Endothelial cell of umbilical vein (primary cell): ENCODE measurements around the gene IL22RA2. TPM values are rescaled to one million over a fixed set of nuclear protein-coding genes. Genes with fewer than 3 reads are reported as not detected.

ENCODE experiments used
- BruUV-seq: library from RNA; stranded (reverse); fragments of 400-500 nt; replicated peaks from 2 replicates; lab custom pipeline; 2021; lab: Mats Ljungman, UMichigan
- CTCF ChIA-PET: fragments of 300-600, 350-600 bp; sonication (Branson Sonifier 250); formaldehyde crosslinking; loops from one replicate; lab custom pipeline; 2021; ENCODE audit warnings: antibody characterized with exemption, inconsistent platforms; lab: Charles Lee
- POLR2A ChIA-PET: fragments of 300-600, 350-600 bp; sonication (Branson Sonifier 250); formaldehyde crosslinking; loops from one replicate; lab custom pipeline; 2021; ENCODE audit warnings: antibody characterized with exemption, inconsistent platforms; lab: Charles Lee
- DNase-seq: peaks from one replicate; pipeline ENCODE4 v3.0.0-alpha.2; 2011; ENCODE audit warnings: low read depth, low spot score
- FAIRE-seq: peaks from 2 replicates; lab custom pipeline; 2011; peaks lifted over from hg19 to GRCh38; lab: Jason Lieb, UNC
- H2AFZ ChIP-seq: 2 replicates; pipeline ENCODE4 v1.6.0; 2012; ENCODE audit warnings: low read depth, low read length, control low read depth, inconsistent platforms
- H3K27ac ChIP-seq: 2 replicates; pipeline ENCODE4 v1.5.1; 2011; ENCODE audit warnings: low read depth, mild to moderate bottlenecking, control low read depth, low read length, moderate library complexity; ENCODE audit not compliant: insufficient read depth
- H3K27me3 ChIP-seq, 2 experiments: 2 replicates each; pipeline versions ENCODE4 v1.6.0 to v1.6.1; 2011; ENCODE audit warnings: low read length in 2 of 2, mixed read lengths in 1 of 2; ENCODE audit not compliant: control insufficient read depth in 2 of 2, insufficient read depth in 2 of 2
- H3K36me3 ChIP-seq, 2 experiments: 2 replicates in 1 of 2; 3 replicates in 1 of 2; pipeline ENCODE4 v1.5.1; 2011; ENCODE audit warnings: low read length in 2 of 2, mild to moderate bottlenecking in 1 of 2, moderate library complexity in 1 of 2; ENCODE audit not compliant: control insufficient read depth in 2 of 2, insufficient read depth in 2 of 2; ENCODE audit errors: extremely low read depth in 1 of 2
- H3K4me1 ChIP-seq: 3 replicates; pipeline ENCODE4 v1.5.1; 2011; ENCODE audit warnings: mild to moderate bottlenecking, low read length; ENCODE audit not compliant: control insufficient read depth, insufficient read depth; ENCODE audit errors: extremely low read depth
- H3K4me2 ChIP-seq: 2 replicates; pipeline ENCODE4 v1.6.1; 2011; ENCODE audit warnings: low read length, control low read depth, mixed read lengths; ENCODE audit not compliant: insufficient read depth
- H3K4me3 ChIP-seq, 3 experiments: fragments of 200-600 bp in 1 of 3; sonication (generic), shearing (Covaris generic) in 1 of 3; replicated peaks in 1 of 3; 2 replicates each; pipeline ENCODE4 v1.5.1; 2011 to 2016; ENCODE audit warnings: control low read depth in 3 of 3, low read length in 3 of 3, mild to moderate bottlenecking in 2 of 3, inconsistent platforms in 1 of 3, low read depth in 1 of 3, moderate library complexity in 1 of 3; ENCODE audit not compliant: insufficient read depth in 1 of 3
- H3K79me2 ChIP-seq: 2 replicates; pipeline ENCODE4 v1.6.0; 2012; ENCODE audit warnings: low read length, inconsistent platforms; ENCODE audit not compliant: control insufficient read depth, insufficient read depth
- H3K9ac ChIP-seq: replicated peaks from 2 replicates; pipeline ENCODE3; 2011; ENCODE audit warnings: low read length, control low read depth; ENCODE audit not compliant: insufficient read depth; ENCODE audit errors: extremely low read depth
- H3K9me1 ChIP-seq: replicated peaks from 3 replicates; pipeline ENCODE4 v1.6.0; 2011; ENCODE audit warnings: mild to moderate bottlenecking, low read length; ENCODE audit not compliant: control insufficient read depth, insufficient read depth; ENCODE audit errors: extremely low read depth
- H3K9me3 ChIP-seq: replicated peaks from 2 replicates; pipeline ENCODE4 v1.5.1; 2012; ENCODE audit warnings: low read length, inconsistent platforms; ENCODE audit not compliant: control insufficient read depth, insufficient read depth
- H4K20me1 ChIP-seq: replicated peaks from 2 replicates; pipeline ENCODE3; 2011; ENCODE audit warnings: mild to moderate bottlenecking, low read length; ENCODE audit not compliant: control insufficient read depth, insufficient read depth; ENCODE audit errors: extremely low read depth
- CTCF ChIP-seq, 2 donors: IDR thresholded peaks; 1 replicate in 1 of 2; 2 replicates in 1 of 2; pipeline ENCODE4 v1.5.1; 2011; ENCODE audit warnings: low read length in 2 of 2, mild to moderate bottlenecking in 2 of 2, moderate library complexity in 2 of 2, control low read depth in 1 of 2, inconsistent platforms in 1 of 2, low read depth in 1 of 2; ENCODE audit not compliant: insufficient read depth in 1 of 2; ENCODE audit errors: extremely low read depth in 1 of 2
- EZH2 ChIP-seq: IDR thresholded peaks from 2 replicates; pipeline ENCODE4 v1.6.1; 2012; ENCODE audit warnings: borderline replicate concordance, low read depth, mild to moderate bottlenecking, moderate library complexity, low read length, inconsistent platforms; ENCODE audit not compliant: severe bottlenecking
- FOS ChIP-seq: IDR thresholded peaks from 2 replicates; pipeline ENCODE4 v1.6.1; 2011; ENCODE audit warnings: mild to moderate bottlenecking, low read length, moderate library complexity, borderline replicate concordance; ENCODE audit not compliant: insufficient read depth
- GATA2 ChIP-seq: IDR thresholded peaks from 2 replicates; pipeline ENCODE4 v1.7.0; 2011; ENCODE audit warnings: low read depth, mild to moderate bottlenecking, moderate library complexity, mixed read lengths, low read length; ENCODE audit not compliant: insufficient read length, insufficient read depth
- JUN ChIP-seq: IDR thresholded peaks from 2 replicates; pipeline ENCODE4 v1.6.1; 2011; ENCODE audit warnings: borderline replicate concordance, low read depth; ENCODE audit not compliant: insufficient read length, insufficient read depth
- MAX ChIP-seq: IDR thresholded peaks from 2 replicates; pipeline ENCODE4 v1.6.1; 2011; ENCODE audit not compliant: insufficient read depth, insufficient read length
- MYC ChIP-seq: IDR thresholded peaks from one replicate; pipeline ENCODE4 v1.6.1; 2011; ENCODE audit warnings: mild to moderate bottlenecking, low read depth, low read length
- POLR2A ChIP-seq: IDR thresholded peaks from 2 replicates; pipeline ENCODE4 v1.6.1; 2012; ENCODE audit warnings: low read depth, mild to moderate bottlenecking, control low read depth, low read length
- POLR2AphosphoS5 ChIP-seq: IDR thresholded peaks from 2 replicates; pipeline ENCODE4 v1.6.1; 2012; ENCODE audit warnings: low read depth, mild to moderate bottlenecking, control low read depth, low read length, moderate library complexity; ENCODE audit not compliant: insufficient read depth
- dilution Hi-C: fragments of 300-500 bp; cut with MboI; formaldehyde crosslinking; loops from one replicate; pipeline ENCODE4 v1.15.0; 2019; ENCODE audit warnings: low sequenced_read_pairs; ENCODE audit not compliant: extremely low pct_ligation_motif_present
- intact Hi-C: fragments of 100-400 bp; cut with micrococcal nuclease; formaldehyde crosslinking; loops from one replicate; pipeline ENCODE4 v1.10.0; 2022
- polyA plus RNA-seq, 4 experiments: library from polyadenylated mRNA; depleted of rRNA in 3 of 4; stranded (reverse) in 3 of 4; unstranded in 1 of 4; fragments of >200 nt; gene quantifications; 2 replicates each; pipeline versions ENCODE4 v1.2.1 to v1.2.3, GENCODE V29; 2011 to 2012; ENCODE audit warnings: missing spikeins in 1 of 4
- total RNA-seq: library from RNA; stranded (reverse); gene quantifications from 2 replicates; pipeline ENCODE4 v1.2.3, GENCODE V29; 2021

IL22RA2 gene
- total and polyA plus RNA-seq, 2 donors (not counting 3 experiments of a cell fraction or from before 2014, with no cell fraction given): not detected

- POLR2A ChIA-PET: no interaction called here
- CTCF ChIA-PET: interaction anchor here (1.3 kb wide), 1 partner anchor 20 kb away, joined by 3 read pairs; no protein-coding TSS in a partner anchor
- Histone ChIP-seq H2AFZ (no peak overlapping the region), H3K4me2 (no peak overlapping the region), H4K20me1 (no peaks in the 10 kb centered on the region), H3K9me1 (no peaks in the 10 kb centered on the region), H3K9ac (no peak overlapping the region), H3K79me2 (no peaks in the 10 kb centered on the region), H3K4me3 (no peak overlapping the region), H3K9me3 (no peaks in the 10 kb centered on the region), H3K27ac (no peak overlapping the region), H3K27me3 (no peaks in the 10 kb centered on the region), H3K36me3 (no peaks in the 10 kb centered on the region), H3K4me1 (no peaks in the 10 kb centered on the region)
- intact Hi-C loops: no loop called here
- no peak for FAIRE-seq
- no peak for DNase-seq
- dilution Hi-C loops: no loop called here
- TF ChIP-seq POLR2AphosphoS5 (no peak), GATA2 (no peak), CTCF (IDR thresholded peaks at IDR 0.05; ENCODE audit: extremely low read depth in 1 of 2, insufficient read depth in 1 of 2, low read depth in 1 of 2, low read length in 2 of 2) (no peak), FOS (no peak), POLR2A (no peak), JUN (no peak), MAX (no peak), EZH2 (no peak), MYC (no peak)
- BruUV-seq: no TSS peak
Measured at GRCh38 chr6:137117581-137117980, 55.9 kb downstream of the IL22RA2 start.
